GM23248 (cell line): ENCODE measurements around the gene RAB3GAP1. TPM values are rescaled to one million over a fixed set of nuclear protein-coding genes. Genes with fewer than 3 reads are reported as not detected.

Experiments used
- DNase-seq: peaks from one replicate; pipeline ENCODE4 v3.0.0-alpha.2; 2015
- H2AFZ ChIP-seq: fragments of 200-600 bp; sonication (generic); 2 replicates; pipeline ENCODE4 v1.6.1; 2016; ENCODE audit warnings: antibody characterized with exemption
- H3F3A ChIP-seq: fragments of 200-600 bp; sonication (generic); 2 replicates; pipeline ENCODE4 v1.6.1; 2016; ENCODE audit warnings: mild to moderate bottlenecking, antibody characterized with exemption, mixed run types; ENCODE audit not compliant: insufficient read depth
- H3K27ac ChIP-seq: fragments of 200-600 bp; sonication (generic); 2 replicates; pipeline ENCODE4 v1.5.1; 2016; ENCODE audit warnings: mild to moderate bottlenecking
- H3K27me3 ChIP-seq: fragments of 200-600 bp; sonication (generic); replicated peaks from 2 replicates; pipeline ENCODE4 v1.6.1; 2016; ENCODE audit warnings: mild to moderate bottlenecking; ENCODE audit not compliant: insufficient read depth
- H3K36me3 ChIP-seq: fragments of 200-600 bp; sonication (generic); 2 replicates; pipeline ENCODE4 v1.6.1; 2016; ENCODE audit warnings: low read depth, mild to moderate bottlenecking
- H3K4me1 ChIP-seq: fragments of 200-600 bp; sonication (generic); 2 replicates; pipeline ENCODE4 v1.6.1; 2016; ENCODE audit warnings: mild to moderate bottlenecking; ENCODE audit not compliant: insufficient read depth
- H3K4me2 ChIP-seq: fragments of 200-600 bp; sonication (generic); one replicate; pipeline ENCODE4 v1.6.1; 2016; ENCODE audit warnings: mild to moderate bottlenecking; ENCODE audit not compliant: unreplicated experiment
- H3K4me3 ChIP-seq: fragments of 200-600 bp; sonication (generic); 2 replicates; pipeline ENCODE4 v1.5.1; 2016; ENCODE audit warnings: mild to moderate bottlenecking
- H3K79me2 ChIP-seq: fragments of 200-600 bp; sonication (generic); 2 replicates; pipeline ENCODE4 v1.6.1; 2016; ENCODE audit warnings: mild to moderate bottlenecking; ENCODE audit not compliant: insufficient read depth
- H3K9ac ChIP-seq: fragments of 200-600 bp; sonication (generic); 2 replicates; pipeline ENCODE4 v1.6.1; 2016; ENCODE audit warnings: mild to moderate bottlenecking
- H3K9me2 ChIP-seq: fragments of 200-600 bp; sonication (generic); 2 replicates; pipeline ENCODE4 v1.6.1; 2016; ENCODE audit warnings: mixed run types, mild to moderate bottlenecking, moderate library complexity; ENCODE audit not compliant: insufficient read depth
- H3K9me3 ChIP-seq: fragments of 200-600 bp; sonication (generic); one replicate; pipeline ENCODE4 v1.6.1; 2017; ENCODE audit warnings: low read depth
- H4K20me1 ChIP-seq: fragments of 200-600 bp; sonication (generic); 2 replicates; pipeline ENCODE4 v1.6.0; 2016; ENCODE audit not compliant: insufficient read depth
- EZH2 ChIP-seq: fragments of 200-600 bp; sonication (generic); IDR thresholded peaks from 2 replicates; pipeline ENCODE4 v1.6.1; 2018; ENCODE audit warnings: antibody characterized with exemption, mild to moderate bottlenecking; ENCODE audit not compliant: insufficient read depth, poor library complexity, severe bottlenecking
- EZH2phosphoT487 ChIP-seq: fragments of 200-600 bp; sonication (generic); IDR thresholded peaks from 2 replicates; pipeline ENCODE4 v1.6.1; 2018; ENCODE audit warnings: antibody characterized with exemption, moderate library complexity, mild to moderate bottlenecking, low read depth; ENCODE audit not compliant: insufficient read depth
- WGBS, 2 experiments: methylation state at CpG; one replicate each; pipeline ENCODE4 v1.1.6; 2015 to 2017; ENCODE audit warnings: low lambda C conversion rate in 2 of 2, low coverage in 1 of 2; ENCODE audit errors: missing lambda C conversion rate in 2 of 2; 5-methylcytosine and 5-hydroxymethylcytosine counted together
- in situ Hi-C: fragments of 300-500 bp; cut with MboI; formaldehyde crosslinking; loops from 2 replicates; pipeline ENCODE4 v1.15.0; 2020
- polyA plus RNA-seq: library from polyadenylated mRNA; unstranded; fragments of >200 nt; fragmentation: Nextera tagmentation; extraction: Ambion mirVana; gene quantifications from 2 replicates; pipeline ENCODE4 v1.2.1, GENCODE V29; 2016
- total RNA-seq: library from RNA; depleted of rRNA; stranded (reverse); fragments of >200 nt; shearing (Covaris generic); gene quantifications from 2 replicates; pipeline ENCODE4 v1.2.3, GENCODE V29; 2014

RAB3GAP1 gene
- total and polyA plus RNA-seq, 2 experiments from 2014 or later = 35.5 to 72.1 TPM

GRCh38 chr2:135037831-135038230, 14.3 kb upstream of the RAB3GAP1 start:
- H3K79me2 ChIP-seq = no peaks in the 10 kb centered on the region
- H4K20me1 ChIP-seq = no peaks in the 10 kb centered on the region
- H2AFZ ChIP-seq = no peak overlapping the region
- no peaks in the 10 kb centered on the region for H3K9me3 ChIP-seq
- H3K4me1 ChIP-seq = no peaks in the 10 kb centered on the region
- in situ Hi-C loops = no loop called here
- H3K27ac ChIP-seq = no peak overlapping the region
- no peak overlapping the region for H3K4me2 ChIP-seq
- TF ChIP-seq EZH2phosphoT487 = no peak
- TF ChIP-seq EZH2 = no peak
- no peak overlapping the region for H3K4me3 ChIP-seq
- H3F3A ChIP-seq = no peaks in the 10 kb centered on the region
- no peaks in the 10 kb centered on the region for H3K9me2 ChIP-seq
- H3K36me3 ChIP-seq = no peaks in the 10 kb centered on the region
- peak; percentile 11 for DNase-seq
- no peak overlapping the region for H3K9ac ChIP-seq
- 61 to 70% methylated on average over 3 of the region's 3 CpGs for WGBS, 2 experiments
- H3K27me3 ChIP-seq = 0 out of 2 replicates have a peak, but pooled peaks cover 9% of the 10 kb centered on the region

DNA sequence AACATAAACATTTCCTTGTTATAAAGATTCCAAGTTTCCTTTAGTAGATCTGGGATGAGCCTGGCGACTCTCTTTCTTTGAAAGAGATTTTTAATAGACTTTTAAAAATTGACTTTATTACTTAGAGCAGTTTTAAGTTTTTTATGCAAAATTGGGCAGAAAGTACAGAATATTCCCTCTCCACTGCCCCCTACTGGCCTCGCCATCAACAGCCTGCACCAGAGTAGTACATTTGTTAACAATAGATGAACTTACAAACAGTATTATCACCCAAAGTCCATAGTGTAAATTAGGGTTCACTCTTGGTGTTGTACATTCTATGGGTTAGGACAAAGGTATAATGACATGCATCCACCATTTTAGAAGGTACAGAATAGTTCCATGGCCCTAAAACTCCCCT, 8.7 kb upstream of the RAB3GAP1 start:
- no peaks in the 10 kb centered on the region for H4K20me1 ChIP-seq
- H3K9ac ChIP-seq = no peak overlapping the region
- no peaks in the 10 kb centered on the region for H3K9me2 ChIP-seq
- peaks cover 24% of the 10 kb centered on the region for H3K27me3 ChIP-seq
- no peaks in the 10 kb centered on the region for H3K4me1 ChIP-seq
- H3K79me2 ChIP-seq = no peaks in the 10 kb centered on the region
- H3K4me2 ChIP-seq = no peak overlapping the region
- H3K4me3 ChIP-seq = no peak overlapping the region
- DNase-seq = peak; percentile 14
- H3K9me3 ChIP-seq = no peaks in the 10 kb centered on the region
- in situ Hi-C loops = no loop called here
- no peak overlapping the region for H3K27ac ChIP-seq
- no peaks in the 10 kb centered on the region for H3F3A ChIP-seq
- H3K36me3 ChIP-seq = no peaks in the 10 kb centered on the region
- H2AFZ ChIP-seq = no peak overlapping the region
- TF ChIP-seq EZH2phosphoT487 (no peak), EZH2 (no peak)
- WGBS, 2 experiments = 29 to 35% methylated on average over 2 of the region's 2 CpGs

GRCh38 chr2:135047300-135047699, 4.8 kb upstream of the RAB3GAP1 start, which contains the start of gene MAP3K19:
Gene MAP3K19, minus strand, starts transcription at chr2:135047447. Its CDS starts 22,800 bp downstream, at chr2:135024647.
- in situ Hi-C loops = no loop called here
- no peak within 1 kb of the TSS for H3K27ac ChIP-seq
- peaks cover 4% of the 10 kb centered on the region; the same call in 1 of the 2 replicates for H3F3A ChIP-seq
- H3K27me3 ChIP-seq = peaks cover 16% of the 10 kb centered on the region
- H4K20me1 ChIP-seq = no peaks in the 10 kb centered on the region
- peaks cover 1% of the 10 kb centered on the region for H3K79me2 ChIP-seq
- no peak for DNase-seq
- no peaks in the 10 kb centered on the region for H3K4me1 ChIP-seq
- no peak for TF ChIP-seq EZH2phosphoT487
- TF ChIP-seq EZH2 = no peak
- H3K4me2 ChIP-seq = no peak within 1 kb of the TSS
- H3K9me2 ChIP-seq = no peaks in the 10 kb centered on the region
- H2AFZ ChIP-seq = no peak within 1 kb of the TSS
- H3K36me3 ChIP-seq = no peaks in the 10 kb centered on the region
- no peaks in the 10 kb centered on the region for H3K9me3 ChIP-seq
- no peak within 1 kb of the TSS for H3K9ac ChIP-seq
- no peak within 1 kb of the TSS for H3K4me3 ChIP-seq

DNA sequence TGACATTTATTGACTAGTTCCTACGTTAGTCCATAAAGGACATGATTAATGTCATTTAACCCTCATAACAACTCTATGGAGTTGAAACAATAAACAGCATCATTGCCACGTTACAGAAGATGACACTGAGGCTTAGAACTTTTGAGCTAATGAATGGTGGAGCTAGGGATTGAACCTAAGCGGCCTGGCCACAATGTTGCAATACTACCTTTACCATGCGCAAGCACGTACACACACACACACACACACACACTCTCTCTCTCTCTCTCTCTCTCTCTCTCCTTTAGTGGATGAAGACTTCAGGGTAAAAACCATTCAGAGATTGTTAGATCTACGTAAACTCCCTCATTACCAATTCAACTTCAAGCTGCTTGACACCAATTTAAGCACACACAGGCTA, 4.0 kb upstream of the RAB3GAP1 start:
- TF ChIP-seq EZH2phosphoT487 (no peak), EZH2 (no peak)
- H3K9me3 ChIP-seq = no peaks in the 10 kb centered on the region
- no peak overlapping the region for H3K9ac ChIP-seq
- no peak overlapping the region for H3K4me2 ChIP-seq
- no peaks in the 10 kb centered on the region for H4K20me1 ChIP-seq
- 56 to 58% methylated on average over 6 of the region's 6 CpGs for WGBS, 2 experiments
- no peak overlapping the region for H3K4me3 ChIP-seq
- H3F3A ChIP-seq = peaks cover 4% of the 10 kb centered on the region; the same call in 1 of the 2 replicates
- peaks cover 16% of the 10 kb centered on the region for H3K27me3 ChIP-seq
- H3K27ac ChIP-seq = no peak overlapping the region
- no peak overlapping the region for H2AFZ ChIP-seq
- no peak for DNase-seq
- H3K9me2 ChIP-seq = no peaks in the 10 kb centered on the region
- H3K79me2 ChIP-seq = peaks cover 9% of the 10 kb centered on the region
- in situ Hi-C loops = no loop called here
- H3K36me3 ChIP-seq = no peaks in the 10 kb centered on the region
- H3K4me1 ChIP-seq = no peaks in the 10 kb centered on the region

DNA sequence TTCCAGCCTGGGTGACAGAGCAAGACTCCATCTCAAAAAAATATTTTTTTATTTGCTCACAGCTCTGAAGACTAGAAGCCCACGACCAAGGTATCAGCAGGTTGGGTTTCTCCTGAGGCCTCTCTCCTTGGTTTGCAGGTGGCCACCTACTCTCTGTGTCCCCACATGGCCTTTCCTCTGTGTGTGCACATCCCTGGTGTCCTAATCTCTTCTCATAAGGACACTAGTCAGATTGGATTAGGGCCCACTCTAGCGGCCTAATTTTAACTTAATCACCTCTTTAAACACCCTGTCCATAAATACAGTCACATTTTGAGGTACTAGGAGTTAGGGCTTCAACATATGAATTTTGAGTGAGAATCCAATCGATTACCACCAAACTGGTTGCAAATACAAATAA, 2.0 kb upstream of the RAB3GAP1 start:
- Histone ChIP-seq H3K4me3 (no peak overlapping the region), H3F3A (peaks cover 23% of the 10 kb centered on the region), H3K79me2 (peaks cover 27% of the 10 kb centered on the region), H3K36me3 (no peaks in the 10 kb centered on the region), H3K4me1 (peaks cover 13% of the 10 kb centered on the region), H3K9me3 (no peaks in the 10 kb centered on the region), H3K9ac (no peak overlapping the region), H4K20me1 (no peaks in the 10 kb centered on the region), H3K4me2 (no peak overlapping the region), H2AFZ (no peak overlapping the region), H3K27me3 (peaks cover 7% of the 10 kb centered on the region; the same call in 1 of the 2 replicates), H3K27ac (no peak overlapping the region), H3K9me2 (no peaks in the 10 kb centered on the region)
- DNase-seq = no peak
- in situ Hi-C loops = no loop called here
- no peak for TF ChIP-seq EZH2phosphoT487
- no peak for TF ChIP-seq EZH2
- WGBS, 2 experiments = 54 to 55% methylated on average over 3 of the region's 3 CpGs
